Thyroid gland (tissue), 4 donors: Measurements from ENCODE around the gene DNA2.

Experiments
- CTCF ChIP-seq, 6 experiments: fragments of 200-600 bp in 3 of 6; fragments of 450-650 bp in 3 of 6; sonication (generic) in 3 of 6; IDR thresholded peaks; one replicate each; pipeline ENCODE4 v1.5.1; 2016 to 2019; ENCODE audit warnings: antibody characterized with exemption in 6 of 6, mild to moderate bottlenecking in 2 of 6, inconsistent platforms in 1 of 6, moderate library complexity in 1 of 6
- POLR2A ChIP-seq, 2 donors: fragments of 450-650 bp; IDR thresholded peaks; one replicate each; pipeline ENCODE4 v1.6.1; 2017; ENCODE audit warnings: antibody characterized with exemption in 2 of 2, mild to moderate bottlenecking in 2 of 2, moderate library complexity in 1 of 2

- no peak for TF ChIP-seq POLR2A (IDR thresholded peaks at IDR 0.05)
- no peak for TF ChIP-seq CTCF (IDR thresholded peaks at IDR 0.05)
These were observed 30.9 kb downstream of the DNA2 start for GRCh38 chr10:68440898-68441297.
